Panc1 (cell line): ENCODE measurements around the gene TRIM28. TPM values are rescaled to one million over a fixed set of nuclear protein-coding genes. Genes with fewer than 3 reads are reported as not detected.

Experiments used
- ATAC-seq: fragments of 200-7000 bp; cut with Tn5 transposase; 2 replicates; pipeline ENCODE4 v1.9.1; 2020; ENCODE audit warnings: mild to moderate bottlenecking, moderate library complexity
- BruUV-seq: library from RNA; stranded (reverse); fragments of 400-500 nt; replicated peaks from 2 replicates; lab custom pipeline; 2021; lab: Mats Ljungman, UMichigan
- CTCF ChIA-PET: fragments of 300-600 bp; sonication (Branson Sonifier 250); formaldehyde crosslinking; loops from one replicate; lab custom pipeline; 2022; ENCODE audit warnings: antibody characterized with exemption; lab: Charles Lee
- POLR2A ChIA-PET: fragments of 300-600 bp; sonication (Branson Sonifier 250); formaldehyde crosslinking; loops from one replicate; lab custom pipeline; 2022; ENCODE audit warnings: antibody characterized with exemption; lab: Charles Lee
- DNase-seq: peaks from one replicate; pipeline ENCODE4 v3.0.0-alpha.2; 2010; ENCODE audit warnings: low read depth, low spot score
- H3K27ac ChIP-seq: 2 replicates; pipeline ENCODE4 v1.5.1; 2011; ENCODE audit warnings: mild to moderate bottlenecking, low read length, inconsistent platforms
- H3K27me3 ChIP-seq: fragments of 200-500 bp; sonication (Bioruptor generic); 2 replicates; pipeline ENCODE4 v1.6.0; 2014; ENCODE audit warnings: low read length, inconsistent platforms; ENCODE audit not compliant: control insufficient read depth, insufficient read depth
- H3K36me3 ChIP-seq: fragments of 200-500 bp; sonication (Bioruptor generic); 2 replicates; pipeline ENCODE4 v1.5.1; 2014; ENCODE audit warnings: inconsistent platforms, mild to moderate bottlenecking, low read length, moderate library complexity; ENCODE audit not compliant: control insufficient read depth, insufficient read depth
- H3K4me1 ChIP-seq: 2 replicates; pipeline ENCODE4 v1.5.1; 2011; ENCODE audit warnings: inconsistent platforms, mild to moderate bottlenecking, low read length, moderate library complexity; ENCODE audit not compliant: control insufficient read depth, insufficient read depth
- H3K4me3 ChIP-seq, 2 experiments: 2 replicates each; pipeline ENCODE4 v1.5.1; 2011 to 2012; ENCODE audit warnings: low read depth in 2 of 2, low read length in 2 of 2, mild to moderate bottlenecking in 2 of 2, inconsistent platforms in 1 of 2, moderate library complexity in 1 of 2
- H3K9me3 ChIP-seq: fragments of 200-500 bp; sonication (Bioruptor generic); 2 replicates; pipeline ENCODE4 v1.5.1; 2014; ENCODE audit warnings: low read depth, mild to moderate bottlenecking, inconsistent platforms, low read length, moderate library complexity; ENCODE audit not compliant: control insufficient read depth, insufficient read depth
- CTCF ChIP-seq: fragments of 450-650 bp; IDR thresholded peaks from 2 replicates; pipeline ENCODE4 v1.5.1; 2017; ENCODE audit warnings: mild to moderate bottlenecking
- POLR2AphosphoS5 ChIP-seq: IDR thresholded peaks from 2 replicates; pipeline ENCODE4 v1.6.1; 2012; ENCODE audit warnings: mild to moderate bottlenecking, low read depth, low read length, moderate library complexity
- REST ChIP-seq, 2 experiments: IDR thresholded peaks; 2 replicates each; pipeline ENCODE4 v1.6.1; 2011 to 2012; ENCODE audit warnings: low read depth in 2 of 2, control low read depth in 1 of 2, low read length in 1 of 2, mild to moderate bottlenecking in 1 of 2, moderate library complexity in 1 of 2; ENCODE audit not compliant: insufficient read depth in 1 of 2
- SIN3A ChIP-seq: IDR thresholded peaks from 2 replicates; pipeline ENCODE4 v1.6.1; 2012; ENCODE audit warnings: low read depth, mild to moderate bottlenecking, low read length, moderate library complexity, borderline replicate concordance; ENCODE audit not compliant: insufficient read depth
- TCF7L2 ChIP-seq: IDR thresholded peaks from 2 replicates; pipeline ENCODE4 v1.6.1; 2011; ENCODE audit warnings: mild to moderate bottlenecking, low read depth, low read length, inconsistent platforms
- in situ Hi-C: cut with HindIII; loops from 2 replicates; pipeline ENCODE4 v1.10.0; 2016; ENCODE audit warnings: low sequenced_read_pairs, low pct_unique_long_range_greater_than_20kb
- intact Hi-C: fragments of 100-400 bp; cut with micrococcal nuclease; formaldehyde crosslinking; loops from one replicate; pipeline ENCODE4 v1.10.0; 2022; ENCODE audit not compliant: unreplicated experiment
- total RNA-seq: library from RNA; stranded (reverse); gene quantifications from one replicate; pipeline ENCODE4 v1.2.1, GENCODE V29; 2021; ENCODE audit not compliant: unreplicated experiment

Gene TRIM28
- total RNA-seq, 1 experiment from 2014 or later = 767 TPM

DNA sequence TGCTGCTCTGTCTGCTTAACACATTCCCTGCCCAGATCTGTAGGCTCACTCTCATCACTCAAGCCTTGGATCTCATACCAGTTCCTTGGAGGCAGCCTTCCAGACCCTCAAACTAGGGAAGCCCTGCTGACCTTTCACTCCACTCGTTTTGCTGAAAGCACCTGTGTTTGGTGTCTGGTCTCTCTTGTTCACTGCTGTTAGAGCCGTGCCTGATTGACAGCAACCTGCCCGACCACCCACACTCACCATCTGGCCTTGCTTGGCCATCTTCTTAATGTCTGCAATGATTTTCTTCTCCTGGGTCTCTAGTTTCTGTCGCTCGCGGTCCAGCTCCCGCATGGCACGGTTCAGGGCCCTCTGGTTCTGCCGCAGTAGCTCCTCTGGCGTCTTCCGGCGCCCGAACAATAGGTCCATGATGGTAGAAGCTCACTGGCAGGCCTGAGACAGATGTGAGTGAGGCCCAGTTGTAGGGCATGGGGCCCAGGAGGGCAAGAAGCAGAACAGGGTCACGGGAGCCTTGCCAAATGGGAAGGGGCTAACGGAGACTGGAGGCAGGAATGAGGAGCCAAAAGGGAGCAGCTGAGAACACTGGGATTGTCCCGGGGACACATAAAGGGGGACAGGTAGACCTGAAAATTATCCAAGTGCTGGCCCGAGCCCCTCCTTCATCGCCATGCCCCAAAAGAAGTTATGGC lies 10.1 kb downstream of the TRIM28 start:
- no TSS peak for BruUV-seq
- ATAC-seq (no peak), DNase-seq (no peak)
- Histone ChIP-seq H3K27ac (peak overlapping the region; percentile 98), H3K4me1 (peaks cover 30% of the 10 kb centered on the region), H3K4me3 (peak overlapping the region; percentile 61 to 94), H3K27me3 (no peaks in the 10 kb centered on the region), H3K9me3 (no peaks in the 10 kb centered on the region), H3K36me3 (peaks cover 18% of the 10 kb centered on the region)
- no peak for TF ChIP-seq SIN3A
- TF ChIP-seq CTCF = no peak
- no peak for TF ChIP-seq TCF7L2
- TF ChIP-seq REST (IDR thresholded peaks at IDR 0.05; ENCODE audit: insufficient read depth in 1 of 2, low read depth in 2 of 2, low read length in 1 of 2) = no peak
- TF ChIP-seq POLR2AphosphoS5 = no peak
- intact Hi-C loops = no loop called here
- CTCF ChIA-PET = interaction anchor here (0.6 to 2.1 kb wide), 4 partner anchors 22 to 1877 kb away, joined by 3 to 7 read pairs (median 6); partner anchors contain the start of gene ZBTB45
- in situ Hi-C loops = no loop called here
- POLR2A ChIA-PET = interaction anchor here (0.6 to 1.5 kb wide), 3 partner anchors 10 to 40 kb away, joined by 3 to 8 read pairs (median 5); partner anchors contain the start of gene TRIM28

GRCh38 chr19:58554494-58555368 lies 10.9 kb downstream of the TRIM28 start, which contains the start of gene CHMP2A:
CHMP2A (minus strand) TSS chr19:58555105; CDS start chr19:58554212, 893 bp downstream.
- peaks cover 11% of the 10 kb centered on the region; the same call in 1 of the 2 replicates for H3K36me3 ChIP-seq
- TSS peak; percentile 10 for BruUV-seq
- peak within 1 kb of the TSS; percentile 98 for H3K27ac ChIP-seq
- peak within 1 kb of the TSS; percentile 61 to 94 for H3K4me3 ChIP-seq
- no peaks in the 10 kb centered on the region for H3K9me3 ChIP-seq
- peaks cover 31% of the 10 kb centered on the region for H3K4me1 ChIP-seq
- ChIA-PET POLR2A (interaction anchor here (0.7 to 1.5 kb wide), 3 partner anchors 11 to 34 kb away, joined by 3 to 8 read pairs (median 5); partner anchors contain the start of gene TRIM28), CTCF (interaction anchor here (0.5 to 2.1 kb wide), 3 partner anchors 21 to 45 kb away, joined by 4 to 7 read pairs (median 4); partner anchors contain the start of gene ZBTB45)
- no peaks in the 10 kb centered on the region for H3K27me3 ChIP-seq
- TF ChIP-seq REST (IDR thresholded peaks at IDR 0.05; ENCODE audit: insufficient read depth in 1 of 2, low read depth in 2 of 2, low read length in 1 of 2) (no peak), TCF7L2 (peak; percentile 43; the same call in 1 of the 2 replicates), SIN3A (peak; percentile 97; the same call in 1 of the 2 replicates), CTCF (no peak), POLR2AphosphoS5 (peak; percentile 100)
- ATAC-seq (peak; percentile 64), DNase-seq (peak; percentile 81)
- in situ Hi-C loops = no loop called here
- intact Hi-C loops = loop anchor here (1.0 kb wide), 1 partner anchor 35 kb away; the partner anchor contains the start of gene ZBTB45
